Liver (tissue), 3 donors: Measurements from ENCODE around the gene TSPAN15.

Source experiments
- ATF3 ChIP-seq: IDR thresholded peaks from 2 replicates; pipeline ENCODE4 v1.6.1; 2016; ENCODE audit warnings: antibody characterized with exemption
- JUND ChIP-seq, 2 donors: IDR thresholded peaks; 2 replicates each; pipeline ENCODE4 v1.6.1; 2016; ENCODE audit warnings: antibody characterized with exemption in 2 of 2
- NR2F2 ChIP-seq: IDR thresholded peaks from 2 replicates; pipeline ENCODE4 v1.6.1; 2016; ENCODE audit warnings: antibody characterized with exemption
- RAD21 ChIP-seq, 2 donors: IDR thresholded peaks; 2 replicates each; pipeline ENCODE4 v1.6.1; 2016; ENCODE audit warnings: antibody characterized with exemption in 2 of 2, mild to moderate bottlenecking in 2 of 2
- REST ChIP-seq: IDR thresholded peaks from 2 replicates; pipeline ENCODE4 v1.6.1; 2016; ENCODE audit warnings: antibody characterized with exemption, mild to moderate bottlenecking
- SP1 ChIP-seq: IDR thresholded peaks from 2 replicates; pipeline ENCODE4 v1.6.1; 2018; ENCODE audit warnings: antibody characterized with exemption, mild to moderate bottlenecking
- TF ChIP-seq, protein P1 (sequence below): fragments of 150-350 bp; IDR thresholded peaks from 2 replicates; pipeline ENCODE4 v1.5.1; 2017; ENCODE audit warnings: improper control_type of control experiment, low read depth, low read length; ENCODE audit not compliant: missing input control
- donor health status: healthy.
- donor health status: healthy.

- TF ChIP-seq, protein P1, sequence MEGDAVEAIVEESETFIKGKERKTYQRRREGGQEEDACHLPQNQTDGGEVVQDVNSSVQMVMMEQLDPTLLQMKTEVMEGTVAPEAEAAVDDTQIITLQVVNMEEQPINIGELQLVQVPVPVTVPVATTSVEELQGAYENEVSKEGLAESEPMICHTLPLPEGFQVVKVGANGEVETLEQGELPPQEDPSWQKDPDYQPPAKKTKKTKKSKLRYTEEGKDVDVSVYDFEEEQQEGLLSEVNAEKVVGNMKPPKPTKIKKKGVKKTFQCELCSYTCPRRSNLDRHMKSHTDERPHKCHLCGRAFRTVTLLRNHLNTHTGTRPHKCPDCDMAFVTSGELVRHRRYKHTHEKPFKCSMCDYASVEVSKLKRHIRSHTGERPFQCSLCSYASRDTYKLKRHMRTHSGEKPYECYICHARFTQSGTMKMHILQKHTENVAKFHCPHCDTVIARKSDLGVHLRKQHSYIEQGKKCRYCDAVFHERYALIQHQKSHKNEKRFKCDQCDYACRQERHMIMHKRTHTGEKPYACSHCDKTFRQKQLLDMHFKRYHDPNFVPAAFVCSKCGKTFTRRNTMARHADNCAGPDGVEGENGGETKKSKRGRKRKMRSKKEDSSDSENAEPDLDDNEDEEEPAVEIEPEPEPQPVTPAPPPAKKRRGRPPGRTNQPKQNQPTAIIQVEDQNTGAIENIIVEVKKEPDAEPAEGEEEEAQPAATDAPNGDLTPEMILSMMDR = no peak
- TF ChIP-seq JUND (IDR thresholded peaks at IDR 0.05) = no peak
- no peak for TF ChIP-seq ATF3
- TF ChIP-seq REST = no peak
- TF ChIP-seq SP1 = no peak
- TF ChIP-seq NR2F2 = no peak
- no peak for TF ChIP-seq RAD21 (IDR thresholded peaks at IDR 0.05)
Observed at GRCh38 chr10:69411476-69411875, 39.8 kb upstream of the TSPAN15 start.
